ENCODE results near the gene TRPM2.
"Not testable (repeated sequence)": the region's sequence is repeated elsewhere in the genome, so short reads cannot be mapped to it uniquely, and the experiment has no call there.

TRPM2 gene

GRCh38 chr21:44351535-44352252 is 1.7 kb upstream of the TRPM2 start:
- DNase-seq (ENCODE audit: insufficient read length, low spot score) (no peak), FAIRE-seq (no peak)

GRCh38 chr21:44352253-44352860 is 1.1 kb upstream of the TRPM2 start:
- peak; percentile 48 for FAIRE-seq

GRCh38 chr21:44354001-44354405 is 582 bp downstream of the TRPM2 start:
- DNase-seq (ENCODE audit: insufficient read length, low spot score): no peak
- FAIRE-seq: no peak

More at GRCh38 chr21:44352253-44352860, 1.1 kb upstream of the TRPM2 start:
- no peak for DNase-seq (ENCODE audit: insufficient read length, low spot score)

- FAIRE-seq: peak; percentile 86
These were observed 1.7 kb downstream of the TRPM2 start for GRCh38 chr21:44354775-44355771.

GRCh38 chr21:44356160-44356559 is 2.7 kb downstream of the TRPM2 start:
- FAIRE-seq: no peak
- DNase-seq (ENCODE audit: insufficient read length, low spot score): no peak

More at GRCh38 chr21:44354775-44355771, 1.7 kb downstream of the TRPM2 start:
- DNase-seq (ENCODE audit: insufficient read length, low spot score): no peak

- no peak for FAIRE-seq
These were observed 3.2 kb downstream of the TRPM2 start for GRCh38 chr21:44356636-44357035.

GRCh38 chr21:44357064-44357837 is 3.8 kb downstream of the TRPM2 start:
- DNase-seq (ENCODE audit: insufficient read length, low spot score) (no peak), FAIRE-seq (no peak)

More at GRCh38 chr21:44356636-44357035, 3.2 kb downstream of the TRPM2 start:
- DNase-seq (ENCODE audit: insufficient read length, low spot score): no peak

- DNase-seq (ENCODE audit: insufficient read length, low spot score): no peak
- FAIRE-seq: no peak
These were observed 6.0 kb downstream of the TRPM2 start for GRCh38 chr21:44359396-44359795.

GRCh38 chr21:44360159-44360558 is 6.7 kb downstream of the TRPM2 start:
- no peak for DNase-seq (ENCODE audit: insufficient read length, low spot score)
- no peak for FAIRE-seq

- not testable (repeated sequence) for DNase-seq (ENCODE audit: insufficient read length, low spot score); FAIRE-seq
These were observed 8.5 kb downstream of the TRPM2 start for GRCh38 chr21:44361903-44362302.

GRCh38 chr21:44363278-44363677 is 9.9 kb downstream of the TRPM2 start:
- FAIRE-seq (no peak), DNase-seq (ENCODE audit: insufficient read length, low spot score) (no peak)

GRCh38 chr21:44364151-44365053 is 11.0 kb downstream of the TRPM2 start:
- DNase-seq (ENCODE audit: insufficient read length, low spot score): no peak
- no peak for FAIRE-seq

- FAIRE-seq (no peak), DNase-seq (ENCODE audit: insufficient read length, low spot score) (no peak)
These were observed 12.0 kb downstream of the TRPM2 start for GRCh38 chr21:44365251-44365966.

GRCh38 chr21:44365967-44366585 is 12.7 kb downstream of the TRPM2 start:
- no peak for DNase-seq (ENCODE audit: insufficient read length, low spot score)
- no peak for FAIRE-seq

- DNase-seq (ENCODE audit: insufficient read length, low spot score) (no peak), FAIRE-seq (no peak)
These were observed 13.3 kb downstream of the TRPM2 start for GRCh38 chr21:44366586-44367211.

- DNase-seq (ENCODE audit: insufficient read length, low spot score): no peak
- no peak for FAIRE-seq
These were observed 15.5 kb downstream of the TRPM2 start for GRCh38 chr21:44368711-44369446.
